Mesenchymal stem cell (in vitro differentiated cells and primary cell): ENCODE measurements around the gene CD6.

Experiments used
- DNase-seq: peaks from one replicate; pipeline ENCODE4 v3.0.0-alpha.2; 2013
- H2AFZ ChIP-seq: one replicate; pipeline ENCODE4 v1.6.1; 2013; ENCODE audit warnings: low read depth, mild to moderate bottlenecking, control low read depth, inconsistent platforms, low read length, moderate library complexity
- H2AK5ac ChIP-seq: 2 replicates; pipeline ENCODE4 v1.6.1; 2013; ENCODE audit warnings: low read length, moderate library complexity, mild to moderate bottlenecking, inconsistent platforms; ENCODE audit not compliant: severe bottlenecking
- H2BK120ac ChIP-seq: one replicate; pipeline ENCODE4 v1.6.1; 2013; ENCODE audit warnings: low read depth, mild to moderate bottlenecking, inconsistent platforms, low read length, moderate library complexity
- H2BK12ac ChIP-seq, 2 experiments: one replicate each; pipeline ENCODE4 v1.6.1; 2013; ENCODE audit warnings: inconsistent platforms in 2 of 2, low read length in 2 of 2, mild to moderate bottlenecking in 2 of 2, moderate library complexity in 2 of 2, control low read depth in 1 of 2
- H2BK15ac ChIP-seq: one replicate; pipeline ENCODE4 v1.6.1; 2013; ENCODE audit warnings: mild to moderate bottlenecking, low read depth, inconsistent platforms; ENCODE audit not compliant: poor library complexity, severe bottlenecking
- H2BK5ac ChIP-seq: 2 replicates; pipeline ENCODE4 v1.6.1; 2013; ENCODE audit warnings: low read depth, mild to moderate bottlenecking, low read length, control low read depth, inconsistent platforms; ENCODE audit not compliant: poor library complexity, severe bottlenecking
- H3K14ac ChIP-seq, 2 experiments: one replicate each; pipeline ENCODE4 v1.6.1; 2013; ENCODE audit warnings: inconsistent platforms in 2 of 2, low read length in 2 of 2, control low read depth in 1 of 2, mild to moderate bottlenecking in 1 of 2, moderate library complexity in 1 of 2
- H3K18ac ChIP-seq, 2 experiments: one replicate each; pipeline ENCODE4 v1.6.1; 2013; ENCODE audit warnings: inconsistent platforms in 2 of 2, low read length in 2 of 2, control low read depth in 1 of 2, low read depth in 1 of 2, mild to moderate bottlenecking in 1 of 2
- H3K23ac ChIP-seq, 2 experiments: one replicate each; pipeline ENCODE4 v1.6.1; 2013; ENCODE audit warnings: inconsistent platforms in 2 of 2, low read length in 2 of 2, mild to moderate bottlenecking in 2 of 2, moderate library complexity in 2 of 2, control low read depth in 1 of 2
- H3K27ac ChIP-seq: 2 replicates; pipeline ENCODE4 v1.5.1; 2013; ENCODE audit warnings: mild to moderate bottlenecking, moderate library complexity, low read length, control low read depth, inconsistent platforms; ENCODE audit not compliant: poor library complexity, severe bottlenecking
- H3K27me3 ChIP-seq, 2 experiments: 2 replicates each; pipeline versions ENCODE4 v1.6.1 to v1.7.0; 2013; ENCODE audit warnings: low read length in 2 of 2, mild to moderate bottlenecking in 2 of 2, moderate library complexity in 2 of 2, control low read depth in 1 of 2, inconsistent platforms in 1 of 2; ENCODE audit not compliant: control insufficient read depth in 1 of 2, insufficient read depth in 1 of 2
- H3K36me3 ChIP-seq, 2 experiments: 2 replicates each; pipeline versions ENCODE4 v1.6.1 to v1.7.0; 2013; ENCODE audit warnings: low read length in 2 of 2, control low read depth in 1 of 2, inconsistent platforms in 1 of 2, low read depth in 1 of 2, mild to moderate bottlenecking in 1 of 2; ENCODE audit not compliant: insufficient read depth in 2 of 2, control insufficient read depth in 1 of 2
- H3K4ac ChIP-seq, 2 experiments: one replicate each; pipeline ENCODE4 v1.6.1; 2013; ENCODE audit warnings: inconsistent platforms in 2 of 2, low read length in 2 of 2, mild to moderate bottlenecking in 2 of 2, moderate library complexity in 2 of 2, control low read depth in 1 of 2, low read depth in 1 of 2
- H3K4me1 ChIP-seq: 2 replicates; pipeline ENCODE4 v1.6.1; 2013; ENCODE audit warnings: low read depth, low read length, control low read depth; ENCODE audit not compliant: control insufficient read depth, insufficient read depth
- H3K4me2 ChIP-seq: 2 replicates; pipeline ENCODE4 v1.6.1; 2013; ENCODE audit warnings: low read length, mild to moderate bottlenecking, inconsistent platforms; ENCODE audit not compliant: poor library complexity, severe bottlenecking
- H3K4me3 ChIP-seq, 2 experiments: 2 replicates each; pipeline versions ENCODE4 v1.5.1 to v1.7.0; 2013; ENCODE audit warnings: low read length in 2 of 2, mild to moderate bottlenecking in 2 of 2, control low read depth in 1 of 2, low read depth in 1 of 2; ENCODE audit not compliant: insufficient read depth in 1 of 2
- H3K79me1 ChIP-seq: replicated peaks from 2 replicates; pipeline ENCODE4 v1.6.1; 2013; ENCODE audit warnings: mild to moderate bottlenecking, control low read depth, low read length, inconsistent platforms; ENCODE audit not compliant: poor library complexity, severe bottlenecking
- H3K9ac ChIP-seq: 2 replicates; pipeline ENCODE4 v1.7.0; 2013; ENCODE audit warnings: mild to moderate bottlenecking, low read length, moderate library complexity
- H3K9me3 ChIP-seq: 2 replicates; pipeline ENCODE4 v1.7.0; 2013; ENCODE audit warnings: mild to moderate bottlenecking, low read length; ENCODE audit not compliant: control insufficient read depth
- H4K8ac ChIP-seq: one replicate; pipeline ENCODE4 v1.6.1; 2013; ENCODE audit warnings: inconsistent platforms, mild to moderate bottlenecking, low read length, moderate library complexity
- H4K91ac ChIP-seq: one replicate; pipeline ENCODE4 v1.6.1; 2013; ENCODE audit warnings: mild to moderate bottlenecking, low read length, inconsistent platforms
- WGBS: methylation state at CpG from one replicate; pipeline ENCODE4 v1.1.7; 2013; ENCODE audit warnings: mixed read lengths; 5-methylcytosine and 5-hydroxymethylcytosine counted together

The CD6 gene

DNA sequence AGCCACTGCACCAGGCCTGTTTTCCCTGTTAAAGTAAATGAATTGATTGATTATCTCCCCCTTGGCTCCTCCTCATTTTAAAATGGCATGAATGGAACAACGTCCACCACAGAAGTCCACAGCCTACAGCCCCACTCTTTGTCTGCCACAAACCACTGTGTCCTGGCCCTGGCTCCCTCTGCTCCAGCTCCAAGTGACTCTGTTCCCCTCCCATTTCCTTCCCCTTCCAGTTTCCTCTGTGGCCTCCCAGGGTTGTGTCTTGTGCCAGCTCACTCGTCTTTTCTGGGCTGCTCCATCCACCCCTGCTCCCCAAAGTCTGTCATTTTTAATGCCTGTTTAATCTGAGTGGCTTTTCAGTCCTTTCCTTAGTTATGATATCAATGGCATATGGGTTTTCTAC lies 78.4 kb downstream of the CD6 start:
- Histone ChIP-seq H2AFZ (no peak overlapping the region), H2BK12ac (no peak overlapping the region), H2BK5ac (no peak overlapping the region), H3K23ac (no peak overlapping the region), H3K14ac (no peak overlapping the region), H3K27ac (no peak overlapping the region), H4K91ac (no peak overlapping the region), H3K4me2 (no peak overlapping the region), H3K18ac (no peak overlapping the region), H3K27me3 (peaks cover 43 to 77% of the 10 kb centered on the region in 2 experiments), H3K79me1 (no peaks in the 10 kb centered on the region), H2AK5ac (no peak overlapping the region), H3K9me3 (no peaks in the 10 kb centered on the region), H3K9ac (no peak overlapping the region), H3K4me1 (peaks cover 2% of the 10 kb centered on the region), H2BK120ac (no peak overlapping the region), H3K36me3 (no peaks in the 10 kb centered on the region), H3K4ac (no peak overlapping the region), H3K4me3 (no peak overlapping the region), H4K8ac (no peak overlapping the region), H2BK15ac (no peak overlapping the region)
- 51% methylated on average over 1 of the region's 2 CpGs for WGBS
- no peak for DNase-seq

DNA sequence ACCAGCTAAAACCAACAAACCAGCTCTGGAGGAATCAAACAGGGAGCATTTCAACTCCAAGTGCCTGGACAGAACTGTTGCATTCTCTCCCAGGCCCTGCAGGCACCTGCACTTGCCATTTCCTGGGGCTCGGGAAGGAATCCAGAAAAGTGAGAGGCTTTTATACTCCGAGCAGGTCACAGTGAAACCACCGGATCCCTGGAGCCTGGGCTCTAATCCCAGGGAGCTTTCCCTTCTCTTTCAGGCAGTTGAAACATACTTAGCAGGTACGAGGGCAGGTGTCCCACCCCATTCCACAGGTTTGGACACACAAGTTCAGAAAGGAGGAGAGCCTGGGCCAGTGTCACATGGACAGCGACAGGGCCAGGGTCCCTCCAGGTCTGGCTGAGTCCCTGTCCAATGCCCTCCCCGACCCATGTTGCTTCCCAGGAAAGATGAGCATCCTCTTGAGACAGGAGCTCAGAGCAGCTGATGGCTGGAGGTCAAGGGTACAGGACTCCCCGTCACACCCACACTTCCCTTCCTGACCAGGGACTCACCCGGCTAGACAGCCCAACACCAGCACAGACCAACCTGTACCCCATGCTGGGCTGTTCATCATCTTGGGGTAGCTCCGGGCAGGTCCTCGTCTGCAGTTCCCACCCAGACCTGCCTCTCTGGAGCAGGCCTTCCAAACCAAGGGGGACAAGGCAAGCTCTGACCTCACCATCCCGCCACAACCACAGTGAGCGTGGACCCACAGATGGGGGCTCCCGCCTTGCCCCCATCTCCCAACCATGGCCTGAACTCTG lies 80.9 kb downstream of the CD6 start:
- Histone ChIP-seq H2BK15ac (no peak overlapping the region), H2BK12ac (no peak overlapping the region), H3K4me2 (no peak overlapping the region), H3K4ac (no peak overlapping the region), H2AFZ (no peak overlapping the region), H4K91ac (no peak overlapping the region), H3K4me1 (peaks cover 2% of the 10 kb centered on the region), H3K36me3 (no peaks in the 10 kb centered on the region), H3K27me3 (peaks cover 35 to 86% of the 10 kb centered on the region in 2 experiments), H3K4me3 (no peak overlapping the region), H4K8ac (no peak overlapping the region), H2BK5ac (no peak overlapping the region), H3K27ac (no peak overlapping the region), H3K79me1 (no peaks in the 10 kb centered on the region), H3K9me3 (no peaks in the 10 kb centered on the region), H2BK120ac (no peak overlapping the region), H3K9ac (no peak overlapping the region), H3K18ac (no peak overlapping the region), H2AK5ac (no peak overlapping the region), H3K14ac (no peak overlapping the region), H3K23ac (peak overlapping the region in 1 of 2 experiments; percentile 19)
- WGBS: 88% methylated on average over 11 of the region's 13 CpGs
- DNase-seq: no peak

DNA sequence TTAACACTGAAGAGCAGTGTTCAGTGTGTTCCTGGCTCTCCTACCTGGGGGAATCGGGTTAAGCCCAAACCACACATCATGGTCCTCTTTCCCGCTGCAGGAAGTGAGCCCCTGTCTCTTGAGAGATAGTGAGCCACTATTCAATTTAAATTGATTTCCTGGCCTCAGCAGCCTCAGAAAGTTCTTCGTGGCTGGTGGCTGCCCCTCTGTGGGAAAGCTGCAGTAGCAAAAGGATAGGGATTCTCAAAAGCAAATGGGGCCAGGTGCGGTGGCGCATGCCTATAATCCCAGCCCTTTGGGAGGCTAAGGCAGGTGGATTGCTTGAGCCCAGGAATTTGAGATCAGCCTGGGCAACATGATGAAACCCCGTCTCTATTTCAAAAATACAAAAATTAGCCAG lies 81.7 kb downstream of the CD6 start:
- no peak overlapping the region for H3K4ac ChIP-seq
- no peak overlapping the region for H2BK120ac ChIP-seq
- no peak overlapping the region for H2AK5ac ChIP-seq
- no peak overlapping the region for H3K9ac ChIP-seq
- H3K27ac ChIP-seq: no peak overlapping the region
- no peak overlapping the region for H3K4me3 ChIP-seq
- H3K27me3 ChIP-seq: peaks cover 26 to 81% of the 10 kb centered on the region in 2 experiments
- no peaks in the 10 kb centered on the region for H3K79me1 ChIP-seq
- H2AFZ ChIP-seq: no peak overlapping the region
- H2BK5ac ChIP-seq: no peak overlapping the region
- H3K14ac ChIP-seq: no peak overlapping the region
- H2BK15ac ChIP-seq: no peak overlapping the region
- H3K4me2 ChIP-seq: no peak overlapping the region
- DNase-seq: no peak
- H3K18ac ChIP-seq: no peak overlapping the region
- H2BK12ac ChIP-seq: no peak overlapping the region
- no peaks in the 10 kb centered on the region for H3K9me3 ChIP-seq
- WGBS: 90% methylated on average over 5 of the region's 6 CpGs
- no peak overlapping the region for H3K23ac ChIP-seq
- H3K36me3 ChIP-seq: no peaks in the 10 kb centered on the region
- no peak overlapping the region for H4K8ac ChIP-seq
- no peak overlapping the region for H4K91ac ChIP-seq
- peaks cover 2% of the 10 kb centered on the region for H3K4me1 ChIP-seq

DNA sequence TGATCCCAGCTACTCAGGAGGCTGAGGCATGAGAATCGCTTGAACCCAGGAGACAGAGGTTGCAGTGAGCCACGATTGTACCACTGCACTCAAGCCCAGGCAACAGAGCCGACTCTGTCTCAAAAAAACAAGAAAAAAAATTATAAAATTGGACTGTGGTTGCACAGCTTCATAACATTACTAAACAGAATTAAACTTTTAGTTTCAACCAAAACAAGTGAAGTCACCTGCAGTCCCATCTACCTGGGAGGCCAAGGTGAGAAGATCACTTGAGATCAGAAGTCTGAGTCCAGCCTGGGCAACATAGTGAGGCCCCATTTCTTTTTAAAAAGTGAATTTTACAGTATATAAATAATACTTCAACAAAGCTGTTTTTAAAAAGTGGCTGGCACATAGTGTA lies 83.0 kb downstream of the CD6 start:
- Histone ChIP-seq H3K36me3 (no peaks in the 10 kb centered on the region), H3K14ac (no peak overlapping the region), H2AFZ (no peak overlapping the region), H3K27me3 (peaks cover 17 to 72% of the 10 kb centered on the region in 2 experiments), H3K79me1 (no peaks in the 10 kb centered on the region), H2BK12ac (no peak overlapping the region), H2BK5ac (no peak overlapping the region), H4K91ac (no peak overlapping the region), H3K4me1 (no peaks in the 10 kb centered on the region), H3K9ac (no peak overlapping the region), H3K9me3 (no peaks in the 10 kb centered on the region), H4K8ac (no peak overlapping the region), H2AK5ac (no peak overlapping the region), H3K23ac (no peak overlapping the region), H3K27ac (no peak overlapping the region), H3K4me2 (no peak overlapping the region), H3K4ac (no peak overlapping the region), H3K4me3 (no peak overlapping the region), H2BK120ac (no peak overlapping the region), H3K18ac (no peak overlapping the region), H2BK15ac (no peak overlapping the region)
- 96% methylated on average over 3 of the region's 3 CpGs for WGBS
- no peak for DNase-seq
